Mononuclear cell (primary cell): ENCODE data around the gene BTBD9. TPM values are rescaled to one million over a fixed set of nuclear protein-coding genes. Genes with fewer than 3 reads are reported as not detected.

Source experiments
- H3K27me3 ChIP-seq: 2 replicates; pipeline ENCODE4 v1.6.0; 2011; ENCODE audit warnings: low read length, control low read depth; ENCODE audit not compliant: insufficient read depth
- H3K4me1 ChIP-seq: 2 replicates; pipeline ENCODE4 v1.5.1; 2011; ENCODE audit warnings: mild to moderate bottlenecking, low read length, control low read depth; ENCODE audit not compliant: insufficient read depth
- H3K4me3 ChIP-seq: 2 replicates; pipeline ENCODE4 v1.5.1; 2011; ENCODE audit warnings: mild to moderate bottlenecking, low read length, moderate library complexity
- H3K9me3 ChIP-seq: 2 replicates; pipeline ENCODE4 v1.5.1; 2011; ENCODE audit warnings: low read depth, mild to moderate bottlenecking, control low read depth, low read length
- total RNA-seq: library from RNA; depleted of rRNA; stranded (reverse); fragments of >200 nt; gene quantifications from one replicate; pipeline ENCODE4 v1.2.3, GENCODE V29; 2012

The BTBD9 gene
- total RNA-seq, 1 donor: 93.7 TPM

DNA sequence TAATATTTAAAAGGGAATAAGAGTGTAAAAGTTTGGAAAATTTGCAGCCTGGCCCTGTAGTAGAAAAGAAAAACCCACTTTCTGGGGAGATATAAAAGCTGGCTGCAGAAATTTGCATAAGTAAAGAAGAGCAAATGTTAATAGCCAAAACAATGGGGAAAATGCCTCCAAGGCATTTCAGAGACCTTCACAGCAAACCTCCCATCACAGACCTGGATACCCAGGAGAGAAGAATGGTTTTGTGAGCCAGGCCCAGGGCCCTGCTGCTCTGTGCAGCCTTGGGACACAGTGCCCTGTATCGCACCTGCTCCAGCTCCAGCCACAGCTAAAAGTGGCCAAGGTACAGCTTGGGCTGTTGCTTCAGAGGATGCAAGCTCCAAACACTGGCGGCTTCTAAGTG lies 113.8 kb downstream of the BTBD9 start:
- Histone ChIP-seq H3K9me3 (no peaks in the 10 kb centered on the region), H3K27me3 (no peaks in the 10 kb centered on the region), H3K4me3 (no peak overlapping the region), H3K4me1 (no peaks in the 10 kb centered on the region)

DNA sequence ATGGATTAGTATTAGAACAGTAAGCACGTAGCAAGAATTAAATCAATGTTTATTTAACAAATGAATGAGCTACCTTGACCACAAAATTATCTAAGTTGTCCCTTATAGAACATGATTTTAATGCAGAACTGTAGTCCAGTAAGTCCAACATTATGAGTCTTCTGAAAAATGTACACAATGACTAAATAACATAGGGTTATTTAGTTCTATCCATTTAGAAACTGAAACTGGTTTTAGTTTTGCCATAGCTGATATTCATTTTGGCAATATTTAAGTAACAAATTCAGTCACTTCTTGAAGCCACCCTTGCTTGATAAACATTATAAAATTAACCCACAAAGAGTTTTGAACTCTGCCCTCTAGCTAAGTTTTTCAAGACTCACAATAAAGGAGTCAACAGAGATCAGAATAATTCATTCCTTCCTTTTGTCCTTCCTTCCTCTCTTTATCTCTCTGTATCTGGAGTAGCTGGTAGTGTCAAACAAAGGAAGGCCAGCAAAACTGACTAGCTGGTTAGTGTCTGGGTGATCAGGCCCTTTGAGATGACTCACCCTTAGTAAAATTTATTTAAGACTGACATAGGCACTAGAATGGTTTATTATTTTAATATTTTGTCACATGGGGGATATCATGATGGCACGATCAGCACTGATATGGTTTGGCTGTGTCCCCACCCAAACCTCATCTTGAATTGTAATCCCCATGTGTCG lies 115.1 kb downstream of the BTBD9 start:
- no peak overlapping the region for H3K4me3 ChIP-seq
- no peaks in the 10 kb centered on the region for H3K27me3 ChIP-seq
- H3K9me3 ChIP-seq: no peaks in the 10 kb centered on the region
- H3K4me1 ChIP-seq: no peaks in the 10 kb centered on the region

DNA sequence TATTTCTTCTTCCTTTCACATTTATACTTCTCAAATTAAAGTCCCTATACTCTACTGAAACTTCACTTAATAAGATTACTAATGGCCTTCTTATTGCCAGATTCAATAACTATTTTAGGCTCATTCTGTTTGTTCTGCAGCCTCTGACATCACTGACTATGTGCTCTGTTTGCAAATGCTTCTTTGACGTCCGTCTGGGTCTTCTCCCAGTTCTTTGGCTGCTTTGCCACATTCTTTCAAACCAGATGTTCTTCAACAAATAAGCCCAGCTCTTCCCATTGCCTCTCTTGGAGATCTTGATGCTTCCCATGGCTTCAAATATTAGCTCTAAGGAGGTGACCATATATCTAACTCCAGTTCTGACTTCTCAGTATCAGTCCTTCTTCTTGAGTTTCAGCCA lies 117.4 kb downstream of the BTBD9 start:
- H3K4me3 ChIP-seq: no peak overlapping the region
- H3K4me1 ChIP-seq: no peaks in the 10 kb centered on the region
- H3K27me3 ChIP-seq: no peaks in the 10 kb centered on the region
- H3K9me3 ChIP-seq: no peaks in the 10 kb centered on the region

DNA sequence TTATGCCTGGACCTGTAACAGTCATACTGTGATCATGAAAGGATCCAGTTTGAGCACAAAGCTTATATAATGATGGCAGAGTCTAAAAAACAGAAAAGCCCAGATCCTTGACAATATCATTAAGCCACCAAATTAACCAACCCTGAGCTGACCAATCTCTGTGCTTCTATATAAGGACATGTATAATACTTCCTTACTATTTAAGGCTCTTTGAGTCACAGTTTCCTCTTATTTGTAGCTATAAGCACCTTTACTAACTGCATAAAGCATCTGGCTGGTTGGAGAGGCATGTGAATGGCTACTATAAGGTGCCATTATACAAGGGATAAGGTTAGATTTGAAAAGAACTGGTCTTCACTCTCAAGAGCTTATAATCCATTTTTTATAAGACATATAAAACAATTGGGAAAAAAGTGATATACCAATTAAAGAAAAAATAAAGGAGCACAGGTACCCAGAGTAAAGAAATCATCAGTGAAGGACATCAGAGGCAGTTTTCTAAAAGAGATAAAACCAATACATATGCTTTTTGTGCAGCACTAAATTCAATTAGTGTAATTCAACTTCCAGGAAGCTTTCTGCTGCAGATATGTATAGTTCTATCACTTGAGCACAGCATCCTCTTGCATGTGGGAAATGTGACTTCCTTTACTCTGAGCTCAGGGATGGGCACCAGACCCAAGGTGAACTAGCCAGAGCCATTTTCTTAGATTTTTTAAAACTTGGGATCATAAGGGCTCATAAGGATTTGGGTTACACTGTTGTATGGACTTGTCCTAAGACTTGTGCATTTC lies 121.0 kb downstream of the BTBD9 start:
- no peaks in the 10 kb centered on the region for H3K27me3 ChIP-seq
- H3K9me3 ChIP-seq: no peaks in the 10 kb centered on the region
- no peaks in the 10 kb centered on the region for H3K4me1 ChIP-seq
- no peak overlapping the region for H3K4me3 ChIP-seq

DNA sequence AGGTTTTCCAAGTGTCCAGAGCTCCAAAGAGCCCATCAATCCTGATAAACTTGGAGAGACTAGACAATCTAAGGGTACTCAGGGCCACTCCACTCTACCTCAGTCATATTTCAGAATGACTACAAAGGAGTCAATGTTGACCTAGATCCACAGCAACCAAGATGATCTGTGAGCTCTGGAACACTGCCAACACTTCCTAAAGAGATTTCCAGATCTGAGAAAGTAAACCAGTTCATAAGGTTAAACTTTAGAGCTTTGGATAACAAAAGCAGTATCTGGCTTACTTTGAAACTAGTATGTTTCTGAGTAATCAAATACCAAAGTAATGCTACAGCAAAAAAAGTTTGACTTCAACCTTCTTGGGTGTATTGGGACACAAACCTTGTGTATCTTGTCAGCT lies 122.7 kb downstream of the BTBD9 start:
- no peak overlapping the region for H3K4me3 ChIP-seq
- H3K27me3 ChIP-seq: no peaks in the 10 kb centered on the region
- no peaks in the 10 kb centered on the region for H3K9me3 ChIP-seq
- H3K4me1 ChIP-seq: no peaks in the 10 kb centered on the region

DNA sequence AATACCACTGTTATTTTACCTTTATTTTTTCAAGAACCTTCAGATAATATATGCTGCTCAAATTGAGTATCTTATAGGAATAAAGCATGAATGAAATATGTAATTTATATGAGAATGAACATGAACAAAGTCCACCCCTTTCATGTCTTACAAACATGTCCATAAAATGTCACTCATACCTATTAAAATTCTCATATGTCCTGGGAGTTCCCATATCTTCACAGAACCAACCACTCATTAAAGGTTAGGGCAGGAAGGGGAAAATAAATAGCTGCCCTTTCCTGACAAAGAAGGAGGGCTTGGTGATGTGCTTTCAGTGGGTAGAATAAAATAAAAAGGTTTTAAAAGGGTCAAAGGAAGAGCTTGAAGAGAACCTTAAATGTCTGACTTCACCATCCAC lies 125.3 kb downstream of the BTBD9 start:
- Histone ChIP-seq H3K4me1 (no peaks in the 10 kb centered on the region), H3K4me3 (no peak overlapping the region), H3K27me3 (no peaks in the 10 kb centered on the region), H3K9me3 (no peaks in the 10 kb centered on the region)

DNA sequence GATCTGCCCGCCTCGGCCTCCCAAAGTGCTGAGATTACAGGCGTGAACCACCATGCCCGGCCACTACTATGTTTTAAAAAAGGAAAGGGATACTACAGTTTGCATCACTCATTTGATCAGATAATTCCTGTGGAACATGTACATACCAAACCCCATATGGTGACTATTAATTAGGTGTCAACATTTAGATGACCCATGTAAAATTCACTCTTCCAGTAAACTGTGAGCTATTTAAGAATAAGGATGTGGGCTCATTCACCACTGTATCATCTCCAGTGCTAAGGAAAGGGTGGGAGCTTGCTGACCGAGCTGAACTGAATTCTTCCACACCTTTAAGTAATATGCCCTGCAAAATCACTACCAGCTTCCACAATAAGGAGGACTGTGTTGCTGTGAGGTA lies 127.5 kb downstream of the BTBD9 start:
- H3K27me3 ChIP-seq: no peaks in the 10 kb centered on the region
- peaks cover 9% of the 10 kb centered on the region for H3K4me1 ChIP-seq
- no peaks in the 10 kb centered on the region for H3K9me3 ChIP-seq

DNA sequence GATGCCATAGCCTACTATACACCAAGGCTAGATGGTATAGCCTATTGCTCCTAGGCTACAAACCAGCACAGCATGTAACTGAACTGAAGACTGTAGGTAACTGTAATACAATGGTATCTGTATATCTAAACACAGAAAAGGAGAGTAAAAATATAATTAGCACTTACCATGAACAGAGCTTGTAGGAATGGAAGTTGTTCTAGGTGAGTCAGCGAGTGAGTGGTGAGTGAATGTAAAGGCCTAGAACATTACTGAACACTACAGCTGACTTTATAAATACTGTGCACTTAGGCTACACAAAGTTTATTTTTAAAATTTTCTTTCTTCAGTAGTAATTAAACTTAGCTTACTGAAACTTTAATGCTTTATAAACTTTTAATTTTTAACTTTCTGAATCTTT lies 129.5 kb downstream of the BTBD9 start:
- Histone ChIP-seq H3K27me3 (no peaks in the 10 kb centered on the region), H3K4me1 (peaks cover 9% of the 10 kb centered on the region), H3K4me3 (no peak overlapping the region), H3K9me3 (no peaks in the 10 kb centered on the region)

More for the DNA sequence above, 127.5 kb downstream of the BTBD9 start:
- H3K4me3 ChIP-seq: no peak overlapping the region

DNA sequence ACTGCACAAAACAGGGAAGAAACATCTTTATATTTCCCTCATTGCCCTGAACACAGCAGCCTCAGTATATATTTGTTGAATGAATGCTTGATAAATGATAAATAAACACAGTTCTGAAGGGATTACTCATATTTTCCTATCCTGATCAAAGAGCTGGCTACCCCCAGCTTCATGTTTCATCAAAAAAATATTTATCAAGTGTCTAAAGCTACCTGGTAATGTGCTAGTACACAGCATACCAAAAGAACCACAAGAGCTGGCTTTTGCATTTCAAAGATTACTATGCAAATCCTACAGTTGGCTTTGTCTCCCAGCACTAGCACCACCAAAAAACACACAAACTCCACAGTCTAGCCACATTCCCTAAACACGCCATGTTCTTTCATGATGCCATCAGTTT lies 130.0 kb downstream of the BTBD9 start:
- no peaks in the 10 kb centered on the region for H3K9me3 ChIP-seq
- no peaks in the 10 kb centered on the region for H3K27me3 ChIP-seq
- H3K4me1 ChIP-seq: peaks cover 9% of the 10 kb centered on the region
- no peak overlapping the region for H3K4me3 ChIP-seq

DNA sequence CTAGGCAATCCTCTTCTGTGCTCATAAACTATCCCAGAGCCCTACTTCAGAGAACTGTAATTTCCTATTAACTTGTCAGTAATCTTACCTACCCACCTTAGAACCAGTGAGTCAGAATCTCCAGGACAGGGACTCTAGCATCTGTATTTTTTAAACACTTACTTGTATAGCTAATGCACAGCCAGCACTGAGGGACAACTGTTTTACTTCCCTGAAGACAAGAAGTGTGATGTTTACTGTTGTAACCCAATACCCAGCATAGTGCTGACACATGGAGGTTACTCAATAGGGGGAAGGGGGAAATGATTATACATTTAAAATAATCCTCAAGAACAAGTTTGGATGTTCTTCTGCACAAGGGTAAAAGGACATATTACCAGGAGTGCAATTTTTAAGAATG lies 130.8 kb downstream of the BTBD9 start:
- Histone ChIP-seq H3K4me3 (no peak overlapping the region), H3K4me1 (peaks cover 9% of the 10 kb centered on the region), H3K27me3 (no peaks in the 10 kb centered on the region), H3K9me3 (no peaks in the 10 kb centered on the region)

DNA sequence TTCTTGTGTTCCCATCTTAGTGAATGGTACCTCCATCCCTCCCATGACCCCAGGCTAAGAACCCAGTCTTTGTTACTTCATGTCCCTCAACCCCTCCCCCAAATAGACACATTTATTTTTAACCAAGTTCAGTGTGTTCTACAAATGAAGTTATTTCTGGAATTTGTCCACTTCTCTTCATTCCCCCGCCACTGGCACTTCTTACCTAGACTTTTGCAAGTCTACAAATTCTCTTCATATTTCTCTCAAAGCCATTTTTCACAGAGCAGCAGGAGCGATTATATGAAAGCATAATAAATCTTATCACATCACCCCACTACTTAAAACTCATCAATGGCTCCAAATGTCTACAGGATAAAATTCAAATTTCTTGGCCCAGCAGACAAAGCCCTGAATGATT lies 131.4 kb downstream of the BTBD9 start:
- Histone ChIP-seq H3K4me3 (no peak overlapping the region), H3K4me1 (peaks cover 9% of the 10 kb centered on the region), H3K9me3 (no peaks in the 10 kb centered on the region), H3K27me3 (no peaks in the 10 kb centered on the region)

DNA sequence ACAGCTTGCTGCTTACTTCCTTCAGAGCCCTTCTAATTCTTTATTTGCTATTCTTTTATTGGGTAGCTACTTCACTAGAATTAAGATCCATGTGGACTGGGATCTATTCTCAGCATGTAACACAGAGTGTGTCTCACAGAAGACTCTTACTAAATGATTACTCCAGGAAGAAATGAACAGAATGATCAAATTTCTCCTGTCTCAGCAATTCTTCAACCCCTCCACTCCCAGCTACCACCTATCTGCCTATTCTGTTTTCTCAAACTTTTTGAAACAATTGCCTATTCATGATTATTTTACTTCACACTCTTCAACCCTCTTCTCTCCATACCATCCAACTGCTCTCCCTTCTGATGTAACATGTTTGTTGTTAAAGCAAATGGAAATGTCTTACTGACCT lies 132.6 kb downstream of the BTBD9 start:
- Histone ChIP-seq H3K9me3 (no peaks in the 10 kb centered on the region), H3K27me3 (no peaks in the 10 kb centered on the region), H3K4me3 (no peak overlapping the region), H3K4me1 (peaks cover 9% of the 10 kb centered on the region)

DNA sequence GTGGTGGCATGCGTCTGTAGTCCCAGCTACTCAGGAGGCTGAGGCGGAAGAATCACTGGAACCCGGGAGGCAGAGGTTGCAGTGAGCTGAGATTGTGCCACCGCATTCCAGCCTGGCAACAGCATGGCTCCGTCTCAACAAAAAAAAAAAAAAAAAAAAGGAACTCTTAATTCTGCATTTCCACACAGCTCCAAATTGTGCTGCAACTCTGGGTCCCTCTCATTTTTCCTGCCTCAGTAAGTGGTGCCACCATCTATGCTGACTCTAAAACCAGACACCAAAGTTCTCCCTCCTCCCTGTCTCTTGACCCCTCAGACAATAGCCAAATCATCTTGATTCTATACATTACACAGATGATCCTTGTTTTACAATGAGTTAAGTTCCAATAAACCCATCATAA lies 133.9 kb downstream of the BTBD9 start:
- H3K27me3 ChIP-seq: no peaks in the 10 kb centered on the region
- no peak overlapping the region for H3K4me3 ChIP-seq
- no peaks in the 10 kb centered on the region for H3K9me3 ChIP-seq
- H3K4me1 ChIP-seq: peaks cover 9% of the 10 kb centered on the region

DNA sequence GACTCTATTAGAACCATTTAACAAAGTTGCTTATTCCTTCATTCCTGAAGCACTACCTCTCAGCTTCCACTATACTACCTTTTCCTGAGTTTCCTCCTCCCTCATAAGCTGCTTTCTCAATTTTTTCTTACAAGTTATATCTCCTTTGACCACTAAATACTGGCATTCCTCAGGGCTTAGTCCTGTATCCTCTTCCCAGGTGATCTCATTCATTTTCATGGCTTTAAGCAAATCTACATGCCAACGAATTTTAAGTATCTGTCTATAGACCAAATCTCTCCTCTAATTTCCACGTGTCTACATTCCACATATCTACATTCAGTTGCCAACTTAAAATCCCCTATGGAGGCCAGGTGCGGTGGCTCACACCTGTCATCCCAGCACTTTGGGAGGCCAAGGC lies 134.7 kb downstream of the BTBD9 start:
- no peaks in the 10 kb centered on the region for H3K9me3 ChIP-seq
- no peak overlapping the region for H3K4me3 ChIP-seq
- H3K4me1 ChIP-seq: peaks cover 9% of the 10 kb centered on the region
- no peaks in the 10 kb centered on the region for H3K27me3 ChIP-seq

DNA sequence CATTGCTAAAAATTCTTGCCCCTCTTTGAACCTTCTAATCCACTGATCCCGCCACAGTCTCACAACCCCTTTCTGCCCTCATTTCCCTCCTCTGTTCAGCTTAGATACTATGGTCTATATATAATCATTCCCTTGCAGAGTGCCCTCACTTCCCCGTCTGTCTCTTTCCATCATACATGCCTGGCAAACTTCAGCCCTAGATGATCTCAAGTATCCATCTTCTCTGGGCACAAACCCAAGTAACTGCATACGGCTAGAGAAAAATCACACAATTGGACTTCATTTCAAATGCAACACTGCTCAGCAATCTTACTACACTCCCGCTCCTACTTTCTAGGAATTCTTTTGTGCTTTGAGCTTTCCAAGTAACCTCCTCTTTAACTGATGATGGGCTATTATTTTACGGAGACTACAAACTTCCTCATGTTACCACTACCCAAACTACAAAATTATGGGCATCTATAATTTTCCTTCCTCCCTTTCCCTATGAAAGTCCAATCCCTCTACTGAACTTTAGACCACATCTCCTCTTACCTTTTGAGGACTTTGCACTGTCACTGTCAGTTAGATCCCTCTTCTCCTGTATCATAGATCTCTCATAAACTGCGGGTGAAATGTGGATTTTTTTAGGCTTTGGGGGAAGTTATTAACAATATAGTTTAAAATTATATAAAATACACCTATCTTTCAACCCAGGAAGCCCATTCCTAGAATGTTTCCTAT lies 135.6 kb downstream of the BTBD9 start:
- no peak overlapping the region for H3K4me3 ChIP-seq
- no peaks in the 10 kb centered on the region for H3K9me3 ChIP-seq
- H3K27me3 ChIP-seq: no peaks in the 10 kb centered on the region
- peaks cover 9% of the 10 kb centered on the region for H3K4me1 ChIP-seq
